IPS DF 19.7 (cell line): ENCODE data around the gene EFCAB5.
"Not testable (repeated sequence)": the region's sequence is repeated elsewhere in the genome, so short reads cannot be mapped to it uniquely, and the experiment has no call there.

Experiments
- DNase-seq: peaks from one replicate; pipeline ENCODE4 v3.0.0-alpha.2; 2013; ENCODE audit warnings: low read depth, low spot score

Gene EFCAB5

DNA sequence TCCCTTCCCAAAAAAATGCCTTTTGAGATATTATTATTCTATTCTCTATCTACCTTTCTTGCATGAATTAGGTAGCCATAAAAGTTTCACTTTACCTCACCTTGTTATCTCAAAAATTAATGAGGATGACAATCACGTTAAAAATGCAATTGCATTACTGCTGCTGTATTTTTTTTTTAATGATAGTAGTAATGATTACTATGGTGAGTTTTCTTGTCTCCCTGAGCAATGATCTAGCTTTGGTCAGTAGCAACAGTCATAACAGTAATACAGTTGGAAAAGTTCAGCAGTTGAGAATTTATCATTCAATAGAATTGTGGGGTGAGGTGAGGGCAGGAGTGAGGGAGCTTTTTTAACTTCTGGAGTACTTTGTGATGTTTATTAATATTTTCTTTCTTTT lies at the start of gene EFCAB5:
TSS of gene EFCAB5 (plus strand) at position 301 of the 400 bp plus-strand sequence. CDS start 163 bp downstream, outside the sequence.
- no peak for DNase-seq

DNA sequence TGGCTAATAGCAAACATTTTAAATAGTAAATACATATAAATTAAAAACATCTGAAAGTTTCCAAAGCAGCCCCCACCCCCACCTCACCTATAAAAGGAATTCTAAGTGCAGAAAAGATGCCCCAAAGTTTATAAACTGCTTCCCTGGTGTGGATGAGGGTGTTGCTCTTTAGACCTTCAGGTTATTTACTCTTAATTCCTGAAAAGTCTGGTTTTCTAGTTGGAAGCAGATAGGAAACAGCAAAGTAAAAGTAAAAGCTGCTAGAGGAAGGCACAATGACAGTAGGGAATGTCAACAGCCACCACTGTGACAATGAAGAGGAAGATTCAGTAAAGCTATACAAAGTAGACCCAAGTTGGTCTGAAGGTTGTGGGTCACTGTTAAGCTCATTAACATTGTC lies 49.2 kb upstream of the EFCAB5 start:
- DNase-seq = no peak

DNA sequence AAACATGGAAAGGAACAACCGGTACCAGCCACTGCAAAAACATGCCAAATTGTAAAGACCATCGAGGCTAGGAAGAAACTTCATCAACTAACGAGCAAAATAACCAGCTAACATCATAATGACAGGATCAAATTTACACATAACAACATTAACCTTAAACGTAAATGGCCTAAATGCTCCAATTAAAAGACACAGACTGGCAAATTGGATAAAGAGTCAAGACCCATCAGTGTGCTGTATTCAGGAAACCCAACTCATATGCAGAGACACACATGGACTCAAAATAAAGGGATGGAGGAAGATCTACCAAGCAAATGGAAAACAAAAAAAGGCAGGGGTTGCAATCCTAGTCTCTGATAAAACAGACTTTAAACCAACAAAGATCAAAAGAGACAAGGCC lies 44.3 kb upstream of the EFCAB5 start:
- not testable (repeated sequence) for DNase-seq

DNA sequence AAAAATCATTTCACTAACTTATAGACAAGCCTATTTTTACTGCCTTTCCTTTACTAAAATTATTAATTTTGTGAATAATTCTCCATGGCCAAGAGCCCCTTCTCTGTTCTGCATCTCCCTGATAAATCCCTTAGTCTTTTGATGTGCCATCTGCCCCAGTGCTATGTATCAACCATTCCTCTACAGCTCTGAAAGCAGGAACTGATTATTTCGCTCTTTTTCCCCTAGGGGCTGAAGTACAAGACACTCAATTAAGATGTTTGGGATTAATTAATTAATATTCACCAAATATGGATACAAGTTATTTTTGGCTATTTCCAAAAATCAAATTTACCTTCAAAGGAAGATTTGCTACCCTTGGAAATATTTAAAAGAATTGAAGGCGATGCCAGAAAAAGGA lies 38.0 kb upstream of the EFCAB5 start:
- DNase-seq = no peak

DNA sequence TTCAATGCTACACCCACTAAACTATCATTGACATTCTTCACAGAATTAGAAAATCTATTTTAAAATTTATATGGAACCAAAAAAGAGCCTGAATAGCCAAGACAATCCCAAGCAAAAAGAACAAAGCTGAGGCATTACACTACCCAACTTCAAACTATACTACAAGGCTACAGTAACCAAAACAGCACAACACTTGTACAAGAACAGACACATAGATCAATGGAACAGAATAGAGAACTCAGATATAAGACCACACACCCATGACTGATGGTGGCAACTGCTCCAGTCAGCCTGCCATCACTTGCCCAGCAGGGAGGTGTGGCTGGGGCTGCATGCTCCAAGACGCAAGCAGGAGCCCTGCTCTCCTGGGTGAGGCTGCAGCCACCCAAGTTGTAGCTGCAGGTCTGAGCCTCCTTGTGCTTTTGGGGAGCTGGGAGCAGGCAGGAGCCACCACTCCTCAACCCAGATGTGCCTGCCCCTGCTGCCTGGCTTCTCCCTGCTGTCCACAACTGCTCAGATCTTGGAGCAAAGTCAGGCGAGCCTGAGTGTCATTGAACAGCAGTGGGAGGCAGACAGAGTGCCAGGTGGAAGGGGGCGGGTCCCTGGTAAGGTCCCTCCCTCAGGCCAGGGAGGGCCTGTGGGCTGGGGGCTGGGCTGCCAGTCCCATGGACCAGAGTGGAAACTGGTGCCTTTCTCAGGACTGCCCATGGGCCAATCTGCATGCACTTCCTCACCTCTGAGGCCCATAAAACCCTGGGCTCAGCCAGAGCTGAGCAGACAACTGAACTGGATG lies 36.2 kb upstream of the EFCAB5 start:
- no peak for DNase-seq

DNA sequence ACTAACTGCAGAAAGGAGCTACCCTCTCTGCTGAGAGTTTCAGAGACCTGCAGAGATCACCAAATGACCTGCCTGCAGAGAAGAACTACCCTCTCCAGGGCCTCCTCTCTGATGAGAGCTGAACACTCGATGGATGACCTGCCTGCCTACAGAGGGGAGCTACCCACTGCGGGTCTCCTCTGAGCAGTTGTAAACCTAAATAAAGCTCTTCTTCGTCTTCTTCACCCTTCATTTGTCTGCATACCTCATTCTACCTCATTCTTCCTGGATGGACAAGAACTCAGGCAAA lies 35.6 kb upstream of the EFCAB5 start:
- DNase-seq = no peak

DNA sequence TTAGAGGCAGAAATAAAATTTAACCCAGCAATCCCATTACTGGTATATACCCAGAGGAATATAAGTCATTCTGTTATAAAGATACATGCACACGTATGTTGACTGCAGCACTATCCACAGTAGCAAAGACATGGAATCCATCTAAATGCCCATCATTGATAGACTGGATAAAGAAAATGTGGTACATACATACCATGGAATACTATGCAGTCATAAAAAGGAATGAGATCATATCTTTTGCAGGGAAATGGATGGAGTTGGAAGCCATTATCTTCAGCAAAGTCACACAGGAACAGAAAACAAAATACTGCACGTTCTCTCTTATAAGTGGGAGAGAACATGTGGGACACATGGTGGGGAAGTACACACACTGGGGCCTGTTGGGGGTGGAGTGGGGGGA lies 34.5 kb upstream of the EFCAB5 start:
- no peak for DNase-seq

DNA sequence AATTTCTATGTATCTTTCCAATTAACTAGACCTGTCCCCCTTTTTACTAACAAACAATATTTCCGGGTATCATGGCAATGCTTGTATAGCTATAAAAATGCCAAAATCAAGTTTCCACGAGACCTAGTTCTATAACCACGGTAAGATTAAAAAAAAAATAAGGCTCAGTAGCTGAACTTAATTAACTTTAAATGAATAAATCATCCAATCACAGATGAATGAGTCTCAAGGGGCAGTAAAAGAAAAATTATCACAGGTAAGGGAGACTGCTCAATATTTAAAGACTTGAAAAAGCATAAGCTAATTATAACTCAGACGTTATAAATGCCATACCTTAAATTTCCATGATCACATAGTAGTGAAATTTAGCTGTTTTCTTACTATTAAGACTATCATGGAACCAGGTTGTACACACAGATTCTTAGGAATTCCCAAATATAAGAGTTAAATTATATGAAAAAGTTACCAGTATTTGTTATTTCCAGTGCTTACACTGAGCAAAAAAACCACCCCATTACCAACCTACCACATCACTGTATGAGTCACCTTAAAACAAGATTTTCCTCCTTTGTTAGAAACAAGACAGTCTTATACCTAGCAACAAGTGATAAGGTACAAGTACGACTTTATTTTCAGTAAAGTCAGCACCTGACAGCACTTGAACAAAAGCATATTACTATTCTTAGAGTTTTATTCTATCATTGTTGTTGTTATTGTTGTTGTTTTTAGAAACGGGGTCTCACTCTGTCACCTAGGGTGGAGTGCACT lies 32.0 kb upstream of the EFCAB5 start:
- DNase-seq = no peak

DNA sequence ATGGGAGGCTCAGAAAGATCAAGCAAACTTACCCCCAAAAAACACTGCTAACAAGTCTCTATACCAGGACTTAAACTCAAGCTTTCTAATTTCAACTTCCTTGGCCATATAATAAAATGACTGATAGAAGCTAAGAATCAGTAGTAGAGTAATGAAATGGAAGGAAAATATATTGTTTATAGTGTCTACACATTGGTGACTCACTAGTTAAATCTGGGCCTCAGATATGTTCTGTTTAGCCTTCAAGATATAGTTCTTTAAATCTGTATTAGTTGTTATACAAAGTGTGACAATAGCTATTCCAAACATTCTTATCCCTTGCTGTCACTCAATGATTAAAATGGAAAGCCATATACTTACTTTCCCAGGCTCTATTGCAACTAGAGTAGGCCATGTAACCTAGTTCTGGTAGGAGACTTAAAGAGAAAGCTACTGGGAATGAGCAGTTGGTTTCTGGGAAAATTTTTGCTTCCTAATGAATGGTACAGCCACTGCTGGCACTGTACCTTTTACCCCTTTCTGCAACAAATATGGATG lies 29.7 kb upstream of the EFCAB5 start:
- DNase-seq = no peak

DNA sequence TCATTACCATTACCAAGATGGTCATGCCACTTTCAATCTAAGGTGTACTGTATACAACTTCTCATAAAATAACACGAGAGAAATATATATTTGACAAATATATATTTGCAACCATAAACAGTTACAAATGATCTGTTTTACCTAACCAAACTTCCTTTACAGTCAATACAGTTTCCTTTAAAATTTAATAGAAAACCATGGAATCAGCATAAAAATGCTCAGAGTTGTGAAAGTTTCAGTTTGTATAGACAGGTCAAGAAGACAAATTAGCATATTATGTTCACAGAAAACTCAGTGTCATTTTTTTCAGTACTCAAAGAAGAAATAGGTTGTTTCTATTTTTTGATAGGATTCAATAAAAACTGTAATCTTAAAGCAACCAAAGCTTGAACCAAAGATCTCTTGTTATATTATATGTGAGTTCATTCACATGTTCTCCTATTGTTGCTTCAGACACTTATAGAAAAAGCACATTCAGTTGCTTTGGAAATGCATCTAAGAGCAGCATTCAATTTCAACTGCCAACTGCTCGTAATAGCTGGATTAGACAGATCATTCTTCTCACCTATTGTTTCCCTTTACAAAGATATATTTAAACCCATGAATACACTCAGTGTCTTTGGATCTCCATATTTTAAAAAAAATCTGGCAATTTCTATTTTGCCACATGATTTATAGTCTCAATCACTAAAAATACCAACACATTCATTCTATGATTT lies 26.5 kb upstream of the EFCAB5 start:
- no peak for DNase-seq

DNA sequence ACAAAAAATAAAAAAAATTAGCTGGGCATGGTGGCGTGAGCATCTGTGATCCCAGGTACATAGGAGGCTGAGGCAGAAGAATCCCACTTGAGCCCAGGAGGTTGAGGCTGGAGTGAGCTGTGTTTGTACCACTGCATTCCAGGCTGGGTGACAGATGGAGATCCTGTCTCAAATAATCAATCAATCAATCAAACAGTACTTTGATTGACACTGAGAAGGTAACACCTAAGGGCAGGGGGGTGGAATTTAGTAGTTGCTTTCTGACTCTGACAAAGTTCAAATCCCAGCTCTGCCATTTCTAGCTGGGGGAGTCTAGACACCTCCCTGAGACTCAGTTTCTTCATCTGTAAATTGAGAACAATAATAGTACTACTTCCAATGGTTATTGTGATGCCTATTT lies 23.4 kb upstream of the EFCAB5 start:
- DNase-seq = no peak

DNA sequence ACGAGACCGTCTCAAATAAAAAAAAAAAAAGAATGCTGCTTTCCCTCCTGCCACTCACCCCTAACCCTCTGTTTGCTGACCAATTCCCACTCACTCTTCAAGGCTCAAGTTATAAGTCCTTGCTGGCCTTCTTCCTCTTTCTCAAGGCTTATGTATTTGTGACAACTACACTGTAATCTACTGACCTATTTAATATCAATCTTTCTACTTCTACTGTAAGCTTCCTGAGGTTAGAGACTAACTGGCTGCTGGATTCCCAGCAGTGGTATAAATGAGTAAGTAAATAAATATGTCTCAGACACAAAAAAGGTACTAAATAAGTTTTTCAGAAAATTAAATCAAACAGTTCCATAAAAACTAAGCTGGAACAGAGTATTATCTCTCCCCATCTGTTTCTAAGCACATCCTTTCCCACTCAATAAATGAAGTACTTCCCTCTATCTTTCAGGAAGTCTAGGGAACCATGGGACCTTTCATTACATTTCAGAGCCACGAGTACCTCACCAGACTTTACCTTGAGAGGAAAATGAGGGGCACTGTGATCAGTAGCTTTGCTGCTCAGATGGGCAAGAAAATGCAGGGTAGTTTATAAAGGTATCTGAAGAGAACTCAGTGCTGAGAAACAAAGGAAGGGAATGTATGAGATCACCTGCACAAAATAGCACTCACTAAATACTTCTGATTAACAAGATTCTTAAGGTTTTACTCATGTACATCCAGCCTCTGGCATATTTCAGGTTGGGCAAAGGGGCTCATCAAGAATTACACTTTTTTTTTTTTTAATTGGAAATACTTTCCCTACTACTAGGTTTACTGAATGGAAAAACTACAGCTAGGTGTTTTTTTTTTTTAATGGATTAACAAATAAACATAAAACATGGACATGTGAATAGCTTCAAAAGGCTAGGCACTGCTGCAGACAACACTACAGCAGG lies 22.2 kb upstream of the EFCAB5 start:
- no peak for DNase-seq

DNA sequence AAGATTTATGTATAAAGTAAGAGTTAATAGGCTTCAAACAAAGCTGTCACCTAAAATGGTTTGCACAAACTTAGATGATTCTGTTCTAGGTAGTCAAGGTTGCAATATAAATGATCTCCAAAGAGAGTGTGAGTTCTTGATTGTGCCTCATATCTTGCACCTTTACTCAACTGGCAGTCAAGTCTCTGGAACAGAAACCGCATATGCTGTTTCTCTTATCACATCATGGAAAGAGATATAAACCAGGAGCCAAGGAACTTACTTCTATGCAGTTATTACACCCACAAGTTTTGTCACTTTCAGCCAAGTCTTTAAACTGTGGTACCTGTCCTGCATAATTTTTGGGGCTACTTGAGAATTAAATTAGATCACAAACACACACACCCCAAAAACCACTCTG lies 16.6 kb upstream of the EFCAB5 start:
- no peak for DNase-seq

DNA sequence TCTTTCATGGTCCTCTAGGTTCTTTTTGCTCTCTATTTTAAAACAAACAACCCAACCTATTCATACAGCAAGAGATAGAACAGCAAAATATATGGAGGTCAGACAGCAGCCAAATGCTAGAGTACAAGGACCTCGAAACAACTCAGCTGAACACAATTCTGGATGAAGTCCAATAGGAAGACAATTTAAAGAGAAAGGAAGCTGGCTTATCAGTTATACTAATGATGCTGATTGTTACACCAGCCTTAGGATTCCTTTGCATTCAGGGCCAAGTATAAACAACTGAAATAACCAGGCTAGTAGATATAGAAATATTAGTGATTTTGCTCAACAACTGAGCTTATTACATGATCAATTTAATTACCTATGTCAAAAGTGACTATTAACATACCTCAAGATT lies 13.9 kb upstream of the EFCAB5 start:
- DNase-seq = no peak

DNA sequence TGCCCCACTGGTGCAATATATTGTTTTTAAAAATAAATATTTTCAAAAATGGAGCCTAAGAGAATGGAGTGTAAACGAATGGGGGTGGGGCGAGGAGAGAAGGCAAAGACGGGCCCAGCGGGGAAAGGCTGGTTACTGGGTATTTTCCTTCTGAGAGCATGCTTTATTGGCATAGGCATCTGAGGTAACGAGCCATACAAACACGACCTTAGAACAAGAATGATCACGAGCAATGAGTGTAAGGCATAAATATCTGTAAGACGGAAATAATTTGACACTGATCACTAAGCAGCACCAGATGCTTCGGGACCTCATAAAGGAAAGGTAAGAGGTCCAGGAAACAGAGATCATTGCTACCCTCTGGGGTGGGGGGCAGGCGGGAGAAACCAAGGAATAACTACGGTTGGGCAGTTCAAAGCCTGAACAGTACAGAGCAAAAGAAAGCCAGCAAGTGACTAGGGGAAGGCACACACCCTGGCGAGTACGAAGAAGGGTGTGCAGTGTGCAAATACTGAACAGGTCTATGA lies 12.4 kb upstream of the EFCAB5 start:
- DNase-seq = no peak

DNA sequence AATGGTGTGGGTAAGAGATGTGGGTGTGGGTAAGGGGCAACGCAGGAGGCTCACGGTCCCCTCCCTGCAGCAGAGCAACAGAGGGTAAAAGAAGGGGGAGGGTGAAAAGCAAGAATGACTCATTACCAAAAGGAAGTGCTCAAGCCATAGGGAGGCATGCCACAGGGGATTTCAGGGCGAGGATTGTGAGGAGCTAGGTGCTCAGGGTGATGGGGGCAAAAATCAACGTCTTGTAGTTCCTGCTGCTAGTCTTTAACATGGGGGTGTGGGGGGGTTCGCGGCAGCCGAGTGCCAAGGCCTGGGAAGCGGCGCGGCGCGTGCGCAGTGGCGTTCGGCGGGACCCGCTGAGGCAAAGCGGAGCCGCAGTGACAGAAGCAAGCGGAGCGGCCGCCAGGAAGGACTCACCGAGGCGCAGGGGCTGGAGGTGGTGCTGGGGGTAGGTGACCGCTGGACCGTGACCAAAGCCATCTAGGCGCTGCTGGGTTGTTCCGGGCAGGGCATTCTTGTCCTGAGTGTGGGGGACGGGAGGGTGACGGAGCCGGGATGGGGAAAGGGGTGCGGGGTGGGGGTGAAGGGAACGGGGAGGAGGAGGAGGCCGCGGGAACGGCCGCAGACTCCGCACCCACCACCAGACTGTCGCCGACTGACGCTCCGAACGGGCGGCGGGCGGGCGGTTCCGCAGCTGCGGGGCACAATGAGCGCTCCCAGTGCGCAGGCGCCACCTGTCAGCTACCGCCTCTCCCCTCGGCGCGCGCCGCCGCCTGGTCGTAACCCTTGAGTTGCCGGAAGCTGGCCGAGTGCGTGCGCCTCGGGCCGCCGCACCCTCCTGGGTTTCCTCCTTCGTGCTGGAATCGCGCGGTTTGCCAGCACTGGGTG lies 11.7 kb upstream of the EFCAB5 start, which contains the start of gene SSH2:
TSS of gene SSH2 (minus strand) at position 696 of the 876 bp plus-strand sequence. CDS start at position 468, 228 bp downstream.
- DNase-seq = no peak

DNA sequence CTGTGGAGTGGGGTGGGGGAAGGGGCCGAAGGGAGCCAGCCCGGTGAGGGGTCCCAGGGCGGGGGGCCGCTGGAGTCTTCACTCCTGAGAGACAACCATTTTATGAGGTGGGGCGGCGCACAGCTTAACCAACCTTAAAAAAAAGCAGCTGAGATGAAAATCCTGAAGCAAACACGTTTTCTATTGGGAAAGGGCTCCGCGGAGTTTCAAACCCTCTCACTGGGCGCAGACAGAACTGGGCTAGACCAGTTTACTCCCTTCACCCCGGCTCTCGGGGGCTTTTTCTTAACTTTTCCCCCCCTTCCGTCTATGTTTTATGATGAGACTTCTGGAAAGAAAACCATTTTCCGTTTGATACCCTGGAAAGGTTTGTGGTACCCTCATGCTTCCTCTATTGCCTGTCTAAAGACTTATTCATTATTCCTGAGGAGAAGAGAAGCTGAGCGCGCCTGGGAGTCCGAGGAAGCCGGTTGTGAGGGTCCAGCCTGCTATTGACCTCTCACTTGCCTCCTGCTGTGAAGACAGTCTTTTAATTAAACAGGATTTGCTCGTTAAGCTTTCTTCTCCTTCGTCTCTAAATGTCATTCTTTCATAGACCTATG lies 10.9 kb upstream of the EFCAB5 start:
- DNase-seq = no peak

DNA sequence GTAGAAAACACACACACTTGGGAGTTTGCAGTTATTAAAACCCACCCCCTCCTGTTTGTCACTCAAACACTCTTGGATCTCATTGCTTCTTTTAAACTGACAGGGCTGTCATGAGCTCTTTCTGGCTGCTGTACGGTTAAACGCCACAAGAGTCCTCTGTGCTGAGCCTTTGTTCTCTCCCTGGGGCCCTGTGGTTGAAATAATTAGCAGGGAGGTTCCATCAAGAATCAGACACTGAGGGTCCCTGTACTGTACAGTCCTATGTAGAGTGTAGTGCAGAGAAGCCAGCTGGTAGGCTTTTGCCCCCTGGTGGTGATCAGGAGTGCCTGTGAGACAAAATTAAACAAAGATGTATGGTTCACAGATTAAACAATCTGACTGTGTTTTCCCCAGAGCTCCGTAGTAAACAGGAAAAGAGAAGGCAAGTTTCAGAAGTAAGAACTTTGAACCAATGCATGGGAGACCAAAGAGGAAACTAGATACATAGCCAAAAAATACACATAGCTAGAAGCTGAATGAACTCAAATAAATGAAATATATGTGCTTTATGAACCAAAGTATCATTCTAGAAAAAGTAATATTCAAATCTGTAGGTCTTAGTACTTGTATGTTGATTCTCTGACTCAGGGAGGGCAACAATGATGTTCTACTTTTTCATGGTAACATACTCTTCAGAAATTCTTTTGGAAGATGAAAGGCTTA lies 10.1 kb upstream of the EFCAB5 start:
- no peak for DNase-seq

DNA sequence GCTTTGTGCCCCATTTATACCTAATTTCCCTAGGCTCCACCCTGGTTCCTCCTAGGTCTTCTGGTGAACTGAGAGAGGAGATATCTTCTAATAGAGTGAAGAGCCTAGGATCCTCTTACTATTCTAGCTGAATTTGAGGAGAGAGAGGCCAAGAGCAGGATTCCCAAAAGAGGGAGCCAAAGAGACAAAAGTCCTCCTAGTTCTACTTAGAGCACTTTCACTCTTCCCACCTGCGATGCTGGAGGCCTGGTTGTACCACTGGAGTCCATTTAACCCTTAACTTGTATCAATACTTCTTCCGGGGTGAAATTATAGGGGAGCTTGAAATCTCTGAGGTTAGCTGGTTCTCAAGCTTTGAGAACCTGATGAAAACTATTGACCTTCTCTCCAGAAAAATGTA lies 8.1 kb upstream of the EFCAB5 start:
- DNase-seq = no peak
